HPDE6-E6E7 (cell line): ENCODE results near the gene RAP1GAP2.

Experiments
- DNase-seq: peaks from one replicate; pipeline ENCODE4 v3.0.0; 2011; ENCODE audit warnings: missing footprints; ENCODE audit errors: extremely low spot score

RAP1GAP2 gene

GRCh38 chr17:2786176-2786881 is 9.9 kb upstream of the RAP1GAP2 start:
- peak; percentile 74 for DNase-seq

- DNase-seq, result no peak
Observed at GRCh38 chr17:2789700-2790099, 6.5 kb upstream of the RAP1GAP2 start.

DNA sequence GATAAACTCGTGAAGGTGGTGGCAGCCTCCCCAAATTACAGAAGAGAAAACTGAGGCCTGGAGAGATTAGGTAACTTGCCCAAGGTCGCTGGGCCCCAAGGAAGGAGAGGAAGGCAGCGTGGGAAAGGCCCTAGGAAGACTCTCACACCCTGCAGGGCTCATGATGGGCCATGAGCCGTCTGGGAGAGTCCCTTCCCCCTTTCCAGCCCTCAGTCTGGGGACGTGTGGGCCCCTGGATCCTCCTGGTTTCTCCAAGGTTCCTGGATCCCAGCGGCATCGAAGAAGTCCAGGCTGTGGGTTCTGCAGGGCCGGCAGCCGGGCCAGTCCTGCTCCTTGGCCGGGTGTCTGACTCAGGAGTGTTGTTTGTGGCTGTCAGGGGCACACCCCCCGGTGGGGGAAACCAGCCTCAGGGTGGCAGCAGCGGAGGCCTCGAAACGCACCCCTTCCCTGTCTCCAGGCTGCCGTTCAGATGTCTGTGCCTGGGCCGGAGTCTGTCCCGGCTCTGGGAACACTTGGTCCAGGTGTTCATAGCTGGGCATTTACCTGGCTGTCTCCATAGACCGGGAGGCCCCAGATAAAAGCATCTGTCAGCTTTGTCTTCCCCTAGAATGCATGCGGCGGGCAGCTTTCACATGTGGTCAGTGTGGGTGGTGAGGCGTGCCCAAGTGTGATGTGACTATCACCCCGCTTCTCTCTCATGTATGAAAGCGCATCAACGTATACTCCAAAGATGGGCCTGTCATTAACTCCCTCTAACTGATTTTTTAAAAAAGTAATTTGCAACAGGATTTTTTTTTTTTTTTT is 3.7 kb upstream of the RAP1GAP2 start:
- no peak for DNase-seq

GRCh38 chr17:2794111-2794803 is 2.0 kb upstream of the RAP1GAP2 start:
- no peak for DNase-seq

- no peak for DNase-seq
Observed at GRCh38 chr17:2795441-2796163, 636 bp upstream of the RAP1GAP2 start.

DNA sequence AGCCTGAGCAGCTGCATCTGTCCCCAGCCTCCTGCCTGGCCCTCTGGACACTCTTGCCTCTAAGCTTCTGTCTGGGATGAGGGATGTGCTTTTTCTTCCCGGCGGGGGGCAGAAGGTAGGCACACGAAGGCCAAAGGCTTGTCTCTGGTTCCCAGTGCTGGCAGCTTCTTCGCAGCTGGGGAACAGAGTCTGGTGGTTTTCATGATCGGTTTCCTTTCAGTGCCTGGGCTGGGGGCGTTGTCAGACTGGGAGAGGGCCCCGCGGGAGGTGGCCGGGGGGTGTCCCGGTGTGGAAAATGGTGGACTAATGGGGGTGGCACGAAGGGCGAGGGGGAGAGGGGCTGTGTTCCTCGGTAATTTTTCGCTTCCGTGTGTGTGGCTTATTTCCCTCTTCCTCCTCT is 988 bp downstream of the RAP1GAP2 start:
- DNase-seq, result no peak

DNA sequence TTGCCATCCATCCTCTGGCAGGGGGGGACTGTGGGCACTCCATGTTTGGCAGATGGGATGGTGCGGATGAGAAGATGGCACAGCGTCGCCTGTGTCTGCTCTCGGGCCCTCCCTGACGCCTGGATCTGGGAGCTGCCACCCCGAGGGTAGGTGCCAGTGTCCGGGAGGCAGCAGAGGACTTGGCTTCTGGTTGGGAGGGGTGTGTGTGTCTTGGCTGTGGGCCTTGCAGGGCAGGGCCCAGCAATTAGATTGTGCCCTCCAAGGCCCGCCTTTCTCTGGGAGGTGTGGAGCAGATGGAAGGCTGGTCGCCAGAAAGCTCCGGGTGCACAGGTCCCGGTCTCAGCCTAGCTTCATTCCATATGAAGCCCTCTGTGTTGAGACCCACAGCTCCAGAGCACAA is 1.4 kb downstream of the RAP1GAP2 start:
- DNase-seq, result no peak

- no peak for DNase-seq
Observed at GRCh38 chr17:2798188-2798587, 1.9 kb downstream of the RAP1GAP2 start.

GRCh38 chr17:2798678-2799077 is 2.4 kb downstream of the RAP1GAP2 start:
- DNase-seq, result no peak

DNA sequence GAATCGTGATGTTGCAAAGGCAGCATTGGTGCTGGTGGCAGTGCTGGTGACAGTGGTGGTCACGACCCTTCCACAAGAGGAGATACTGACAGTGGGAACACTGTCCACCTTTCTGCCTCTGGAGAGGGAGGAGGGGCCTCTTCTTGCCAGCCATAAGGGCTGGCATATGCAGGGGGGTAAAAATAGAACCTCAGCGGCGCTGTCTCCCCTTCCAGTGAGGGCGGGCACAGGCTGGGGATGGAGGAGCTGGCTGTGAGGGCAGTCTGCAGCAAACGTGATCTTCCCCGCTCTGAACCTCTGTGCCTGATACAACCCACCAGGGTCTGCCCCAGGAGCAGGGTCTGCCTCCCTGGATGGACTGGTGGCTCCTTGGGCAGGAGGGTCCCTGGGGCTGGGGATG is 3.4 kb downstream of the RAP1GAP2 start:
- no peak for DNase-seq

GRCh38 chr17:2800367-2800766 is 4.1 kb downstream of the RAP1GAP2 start:
- no peak for DNase-seq

DNA sequence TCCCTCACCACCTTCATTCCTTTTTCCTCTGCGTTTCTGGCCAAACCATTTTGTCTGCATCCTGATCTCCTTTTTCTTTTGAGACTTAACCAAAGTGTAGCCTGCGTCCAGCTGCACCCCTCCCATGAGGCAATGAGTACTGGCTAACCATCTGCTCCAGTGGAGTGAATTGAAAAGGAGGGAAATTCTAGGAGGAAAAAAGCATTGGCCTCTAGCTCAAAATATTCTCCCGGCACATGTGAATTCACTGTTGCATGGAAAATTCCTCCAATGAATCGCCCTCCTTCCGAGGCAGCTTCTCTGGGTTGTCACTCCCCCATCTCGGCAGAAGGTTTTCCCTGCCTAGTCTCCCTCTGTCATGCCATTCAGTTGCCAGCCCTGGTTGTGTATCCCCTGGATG is 5.6 kb downstream of the RAP1GAP2 start:
- DNase-seq, result no peak

DNA sequence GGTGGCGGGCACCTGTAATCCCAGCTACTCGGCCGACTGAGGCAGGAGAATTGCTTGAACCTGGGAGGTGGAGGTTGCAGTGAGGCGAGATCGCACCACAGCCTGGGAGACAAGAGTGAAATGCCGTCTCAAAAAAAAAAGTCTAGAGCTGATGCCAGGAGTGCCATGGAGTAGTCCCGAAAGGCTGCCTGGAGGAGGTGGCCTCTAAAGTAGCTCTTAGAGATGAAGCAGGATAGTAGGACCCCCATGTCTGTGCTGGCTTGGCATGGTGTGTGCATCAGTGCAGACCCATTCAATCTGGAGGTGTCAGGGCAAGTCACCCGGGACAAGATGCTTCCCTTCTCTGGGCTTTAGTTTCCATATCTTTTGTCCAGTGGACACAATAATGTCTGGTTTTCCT is 6.3 kb downstream of the RAP1GAP2 start:
- DNase-seq, result no peak

GRCh38 chr17:2803386-2803785 is 7.1 kb downstream of the RAP1GAP2 start:
- DNase-seq, result no peak

DNA sequence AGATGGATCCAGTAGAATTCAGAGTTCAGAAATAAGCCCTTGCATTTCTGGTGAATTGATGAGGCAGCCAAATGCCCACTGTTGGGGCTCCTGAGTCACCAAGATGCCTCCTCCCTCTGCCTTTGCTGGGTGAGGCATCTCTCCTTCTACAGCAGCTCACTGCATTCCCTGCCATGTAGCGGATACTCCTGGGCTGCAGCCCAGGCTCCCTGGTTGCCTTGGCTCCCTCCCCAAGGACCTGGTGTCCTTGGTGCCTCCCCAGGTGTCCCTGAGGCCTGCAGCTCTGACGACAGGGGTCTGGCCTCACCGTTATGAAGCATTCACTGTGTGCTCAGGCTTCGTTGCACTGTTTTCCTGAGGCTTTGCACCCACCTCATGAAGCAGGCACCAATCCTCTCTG is 7.7 kb downstream of the RAP1GAP2 start:
- DNase-seq, result no peak

- no peak for DNase-seq
Observed at GRCh38 chr17:2804912-2805311, 8.7 kb downstream of the RAP1GAP2 start.

DNA sequence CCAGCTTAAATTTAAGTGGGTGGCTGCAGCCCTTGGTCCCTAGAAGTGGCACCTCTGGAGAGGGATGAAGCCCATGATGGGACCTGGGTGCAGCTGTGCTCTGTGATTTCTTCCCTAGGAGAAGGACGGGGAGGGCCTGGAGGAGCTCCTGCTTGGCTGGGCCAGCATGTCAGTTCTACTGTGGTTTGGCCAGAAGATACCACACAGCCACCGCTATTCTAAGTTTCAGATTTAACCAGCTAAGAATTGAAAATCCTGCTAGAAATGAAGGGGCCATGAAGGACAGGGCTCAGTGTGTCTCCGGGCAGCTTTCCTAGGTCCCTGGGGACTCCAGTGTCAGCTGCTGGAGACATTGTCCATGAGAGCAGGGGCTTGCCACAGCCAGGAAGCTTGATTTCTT is 9.7 kb downstream of the RAP1GAP2 start:
- DNase-seq, result no peak

- no peak for DNase-seq
Observed at GRCh38 chr17:2808367-2809335, 12.4 kb downstream of the RAP1GAP2 start.

- DNase-seq, result no peak
Observed at GRCh38 chr17:2809337-2809736, 13.1 kb downstream of the RAP1GAP2 start.

DNA sequence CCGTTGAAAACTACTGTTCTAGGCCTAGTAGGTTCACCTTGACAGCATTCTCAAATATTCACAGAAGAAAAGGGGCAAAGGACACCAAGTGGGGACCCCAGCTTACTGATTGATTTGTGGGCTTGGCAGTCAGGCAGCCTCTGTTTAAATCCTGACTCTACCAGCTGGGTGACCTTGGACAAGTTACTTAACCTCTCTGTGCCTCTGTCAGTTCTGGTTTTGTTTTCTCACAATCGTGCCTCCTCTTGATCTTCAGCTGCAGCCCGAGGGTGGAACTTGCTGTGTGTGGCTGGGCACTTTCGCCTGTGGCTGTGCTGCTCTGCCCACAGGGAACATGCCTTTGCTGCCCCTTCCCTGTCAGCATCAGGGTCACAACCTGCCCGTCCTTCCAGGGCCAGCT is 17.8 kb downstream of the RAP1GAP2 start:
- DNase-seq, result no peak
